ENCODE results near the gene ZNF433.
"Not testable (repeated sequence)": the region's sequence is repeated elsewhere in the genome, so short reads cannot be mapped to it uniquely, and the experiment has no call there.

The ZNF433 gene

DNA sequence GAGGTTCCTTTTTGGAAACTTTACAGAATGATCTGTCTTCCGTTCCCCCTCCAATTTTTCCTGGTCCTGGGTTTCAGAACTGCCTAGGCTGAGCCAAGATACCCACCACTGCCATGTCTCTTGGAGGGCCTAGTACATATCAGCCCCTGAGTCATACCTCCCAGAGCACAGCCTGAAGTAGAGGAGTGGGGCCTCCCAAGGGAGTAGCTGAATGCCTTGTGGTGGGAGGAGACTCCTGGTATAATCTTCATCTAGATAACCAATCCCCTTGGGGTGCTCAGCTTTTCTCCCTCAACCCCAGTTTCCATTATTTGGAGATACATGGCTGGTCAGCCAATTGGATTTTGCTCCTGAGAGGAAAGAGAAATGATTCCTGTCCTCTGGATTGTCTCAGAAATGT, 40.3 kb downstream of the ZNF433 start:
- peak; percentile 14 for DNase-seq
- no peaks in the 10 kb centered on the region for H3K27me3 ChIP-seq
- H3K36me3 ChIP-seq, result peaks cover 15% of the 10 kb centered on the region
- no peak overlapping the region for H3K4me3 ChIP-seq (ENCODE audit: low read depth, low read length)
- peaks cover 3% of the 10 kb centered on the region for H3K9me3 ChIP-seq
- H3K4me1 ChIP-seq, result no peaks in the 10 kb centered on the region
- TF ChIP-seq, protein P1, sequence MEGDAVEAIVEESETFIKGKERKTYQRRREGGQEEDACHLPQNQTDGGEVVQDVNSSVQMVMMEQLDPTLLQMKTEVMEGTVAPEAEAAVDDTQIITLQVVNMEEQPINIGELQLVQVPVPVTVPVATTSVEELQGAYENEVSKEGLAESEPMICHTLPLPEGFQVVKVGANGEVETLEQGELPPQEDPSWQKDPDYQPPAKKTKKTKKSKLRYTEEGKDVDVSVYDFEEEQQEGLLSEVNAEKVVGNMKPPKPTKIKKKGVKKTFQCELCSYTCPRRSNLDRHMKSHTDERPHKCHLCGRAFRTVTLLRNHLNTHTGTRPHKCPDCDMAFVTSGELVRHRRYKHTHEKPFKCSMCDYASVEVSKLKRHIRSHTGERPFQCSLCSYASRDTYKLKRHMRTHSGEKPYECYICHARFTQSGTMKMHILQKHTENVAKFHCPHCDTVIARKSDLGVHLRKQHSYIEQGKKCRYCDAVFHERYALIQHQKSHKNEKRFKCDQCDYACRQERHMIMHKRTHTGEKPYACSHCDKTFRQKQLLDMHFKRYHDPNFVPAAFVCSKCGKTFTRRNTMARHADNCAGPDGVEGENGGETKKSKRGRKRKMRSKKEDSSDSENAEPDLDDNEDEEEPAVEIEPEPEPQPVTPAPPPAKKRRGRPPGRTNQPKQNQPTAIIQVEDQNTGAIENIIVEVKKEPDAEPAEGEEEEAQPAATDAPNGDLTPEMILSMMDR (IDR thresholded peaks at IDR 0.05; ENCODE audit: low read depth, low read length), result no peak

DNA sequence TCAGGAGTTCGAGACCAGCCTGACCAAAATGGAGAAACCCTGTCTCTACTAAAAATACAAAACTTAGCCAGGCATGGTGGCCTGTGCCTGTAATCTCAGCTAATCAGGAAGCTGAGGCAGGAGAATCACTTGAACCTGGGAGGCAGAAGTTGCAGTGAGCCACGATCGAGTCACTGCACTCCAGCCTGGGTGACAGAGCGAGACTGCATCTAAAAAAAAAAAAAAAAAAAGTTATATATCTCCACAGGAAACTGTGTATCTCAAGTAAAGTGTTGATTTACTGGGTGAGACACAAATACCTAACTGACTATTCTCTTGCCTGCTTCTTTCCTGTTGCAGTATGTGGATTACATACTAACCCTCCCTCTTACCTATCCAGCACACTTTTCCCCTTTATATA, 43.6 kb downstream of the ZNF433 start:
- H3K4me1 ChIP-seq; H3K27me3 ChIP-seq; H3K4me3 ChIP-seq (ENCODE audit: low read depth, low read length); DNase-seq; H3K9me3 ChIP-seq: not testable (repeated sequence)
- H3K36me3 ChIP-seq, result peaks cover 18% of the 10 kb centered on the region

DNA sequence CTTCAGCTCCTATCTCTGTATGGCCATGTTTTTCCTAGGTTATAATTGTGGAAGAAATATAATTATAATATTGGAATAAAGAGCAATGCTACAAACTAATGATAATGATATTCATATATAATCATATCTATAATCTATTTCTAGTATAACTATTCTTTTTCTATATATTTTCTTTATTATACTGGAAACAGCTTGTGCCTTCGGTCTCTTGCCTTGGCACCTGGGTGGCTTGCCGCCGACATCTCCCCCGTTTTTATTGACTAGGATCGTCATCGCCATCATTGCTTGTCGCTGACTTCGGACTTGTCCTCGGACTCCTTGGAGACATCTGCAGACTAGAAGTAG, 46.4 kb downstream of the ZNF433 start:
- Histone ChIP-seq H3K27me3 (no peaks in the 10 kb centered on the region), H3K4me1 (no peaks in the 10 kb centered on the region), H3K36me3 (peaks cover 15% of the 10 kb centered on the region), H3K9me3 (peaks cover 3% of the 10 kb centered on the region), H3K4me3 (ENCODE audit: low read depth, low read length) (peak overlapping the region; percentile 96)
- TF ChIP-seq, protein P1 (IDR thresholded peaks at IDR 0.05; ENCODE audit: low read depth, low read length), result no peak
- DNase-seq, result no peak

DNA sequence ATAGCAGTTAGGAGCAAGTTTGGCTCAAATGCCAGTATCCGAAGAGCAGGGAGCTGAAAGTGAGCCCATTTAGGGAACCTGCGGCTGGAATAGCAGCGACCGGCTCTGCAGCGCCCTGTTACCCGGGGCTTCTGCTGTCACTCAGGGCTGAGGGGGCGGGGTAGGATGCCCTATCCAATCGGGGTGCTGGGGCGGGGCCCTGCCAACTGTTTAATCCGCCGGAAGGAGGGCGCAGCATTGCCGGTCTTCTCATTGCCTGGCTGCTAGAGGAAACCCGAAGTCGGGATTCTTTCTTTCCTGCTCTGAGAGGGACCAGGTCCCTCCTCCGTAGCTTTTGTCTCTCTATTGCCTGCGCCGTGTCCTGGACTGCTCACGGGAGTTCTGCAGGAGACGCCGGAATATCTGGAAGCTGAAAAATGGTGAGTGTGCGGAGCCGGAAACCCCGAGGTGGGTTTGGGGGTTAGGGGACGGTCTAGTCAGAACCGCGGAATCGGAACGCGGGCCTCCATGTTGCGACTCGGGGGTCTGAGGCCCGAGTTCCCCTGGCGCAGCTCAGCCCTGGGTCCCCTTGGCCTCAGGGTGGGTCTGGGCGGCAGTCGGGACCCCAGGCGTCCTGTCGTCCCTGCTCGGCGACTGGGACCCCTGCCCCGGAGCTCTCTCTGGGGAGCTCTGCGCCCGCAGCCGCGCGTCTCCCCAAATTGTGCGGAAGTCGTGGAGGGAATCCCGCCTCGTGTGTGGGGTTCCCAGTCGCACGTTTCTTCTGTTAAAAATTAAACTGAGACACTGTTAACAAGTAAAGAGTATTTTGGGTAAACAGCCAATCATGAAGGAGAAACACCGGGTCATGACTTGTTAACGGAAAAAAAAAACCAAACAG, 47.8 kb downstream of the ZNF433 start:
- DNase-seq, result peak; percentile 98
- TF ChIP-seq, protein P1 (IDR thresholded peaks at IDR 0.05; ENCODE audit: low read depth, low read length), result no peak
- Histone ChIP-seq H3K4me3 (ENCODE audit: low read depth, low read length) (peak overlapping the region; percentile 96), H3K36me3 (peaks cover 15% of the 10 kb centered on the region), H3K4me1 (no peaks in the 10 kb centered on the region), H3K27me3 (no peaks in the 10 kb centered on the region), H3K9me3 (no peaks in the 10 kb centered on the region)

DNA sequence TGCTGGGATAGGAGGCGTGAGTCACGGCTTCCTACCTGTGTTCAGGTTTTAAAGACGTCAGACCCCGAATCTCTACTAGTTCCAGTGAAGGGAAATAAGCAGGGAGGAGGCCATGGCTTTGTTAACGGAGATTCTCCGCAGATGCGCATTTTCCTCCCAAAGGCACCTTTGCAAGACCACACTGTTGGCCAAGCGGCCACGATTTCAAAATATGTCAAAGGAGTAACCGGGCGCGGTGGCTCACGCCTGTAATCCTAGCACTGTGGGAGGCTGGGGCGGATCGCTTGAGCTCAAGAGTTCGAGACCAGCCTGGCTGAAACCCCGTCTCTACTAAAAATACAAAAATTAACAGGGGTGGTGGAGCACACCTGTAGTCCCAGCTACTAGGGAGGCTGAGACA, 48.7 kb downstream of the ZNF433 start:
- DNase-seq, result no peak
- peaks cover 15% of the 10 kb centered on the region for H3K36me3 ChIP-seq
- H3K9me3 ChIP-seq, result no peaks in the 10 kb centered on the region
- no peaks in the 10 kb centered on the region for H3K27me3 ChIP-seq
- H3K4me3 ChIP-seq (ENCODE audit: low read depth, low read length), result no peak overlapping the region
- TF ChIP-seq, protein P1 (IDR thresholded peaks at IDR 0.05; ENCODE audit: low read depth, low read length), result no peak
- no peaks in the 10 kb centered on the region for H3K4me1 ChIP-seq

DNA sequence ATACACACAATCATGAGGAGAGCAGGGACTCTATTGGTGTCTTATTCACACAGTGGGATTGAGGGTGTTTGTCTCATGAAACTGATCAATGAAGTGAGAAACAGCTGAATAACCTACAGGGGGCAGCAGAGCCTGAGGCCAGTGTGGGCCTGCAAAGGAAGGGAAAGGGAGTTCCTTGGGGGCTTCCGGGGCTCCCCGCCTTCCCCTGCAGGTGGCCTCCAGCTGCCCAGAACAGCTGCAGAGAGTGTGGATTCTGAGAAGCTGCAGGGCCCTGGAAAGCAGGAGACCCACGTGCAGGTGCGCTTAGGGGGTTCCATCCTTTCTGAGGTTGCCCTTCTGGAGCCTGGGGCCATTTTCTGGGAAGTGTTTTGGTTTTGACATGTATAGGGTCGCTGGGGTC, 50.5 kb downstream of the ZNF433 start:
- no peak overlapping the region for H3K4me3 ChIP-seq (ENCODE audit: low read depth, low read length)
- DNase-seq, result peak; percentile 30
- TF ChIP-seq, protein P1 (IDR thresholded peaks at IDR 0.05; ENCODE audit: low read depth, low read length), result peak; percentile 52
- H3K9me3 ChIP-seq, result peaks cover 7% of the 10 kb centered on the region; the same call in 1 of the 2 replicates
- H3K4me1 ChIP-seq, result no peaks in the 10 kb centered on the region
- no peaks in the 10 kb centered on the region for H3K27me3 ChIP-seq
- peaks cover 6% of the 10 kb centered on the region; the same call in 1 of the 2 replicates for H3K36me3 ChIP-seq
